Loucy (cell line): ENCODE measurements around the gene ARHGAP20.

Experiments
- H2AFZ ChIP-seq: fragments of 200-600 bp; sonication (generic); 2 replicates; pipeline ENCODE4 v1.6.0; 2016; ENCODE audit warnings: antibody characterized with exemption, mild to moderate bottlenecking, low read length, moderate library complexity
- H3F3A ChIP-seq: fragments of 200-600 bp; 2 replicates; pipeline ENCODE4 v1.6.0; 2016; ENCODE audit warnings: antibody characterized with exemption, low read depth, mild to moderate bottlenecking
- H3K27me3 ChIP-seq: fragments of 200-600 bp; sonication (generic); 2 replicates; pipeline ENCODE4 v1.6.1; 2014; ENCODE audit warnings: low read length, mild to moderate bottlenecking; ENCODE audit not compliant: insufficient read depth, poor library complexity, severe bottlenecking
- H3K36me3 ChIP-seq: fragments of 200-600 bp; sonication (generic); 2 replicates; pipeline ENCODE4 v1.6.1; 2016; ENCODE audit warnings: low read length; ENCODE audit not compliant: insufficient read depth
- H3K4me1 ChIP-seq: fragments of 200-600 bp; sonication (generic); 2 replicates; pipeline ENCODE4 v1.5.1; 2014; ENCODE audit warnings: low read length, mild to moderate bottlenecking; ENCODE audit not compliant: insufficient read depth, poor library complexity, severe bottlenecking
- H3K4me2 ChIP-seq: fragments of 200-600 bp; sonication (generic); 2 replicates; pipeline ENCODE4 v1.6.0; 2014; ENCODE audit warnings: antibody characterized with exemption, low read length, low read depth, mild to moderate bottlenecking; ENCODE audit not compliant: poor library complexity, severe bottlenecking
- H3K4me3 ChIP-seq: fragments of 200-600 bp; sonication (generic); 2 replicates; pipeline ENCODE4 v1.5.1; 2014; ENCODE audit warnings: low read length, mild to moderate bottlenecking, mixed read lengths; ENCODE audit not compliant: poor library complexity, severe bottlenecking
- H3K79me2 ChIP-seq: fragments of 200-600 bp; sonication (generic); 2 replicates; pipeline ENCODE4 v1.6.1; 2014; ENCODE audit warnings: low read length; ENCODE audit not compliant: insufficient read depth
- H3K9ac ChIP-seq: fragments of 200-600 bp; sonication (generic); 2 replicates; pipeline ENCODE4 v1.6.0; 2014; ENCODE audit warnings: mild to moderate bottlenecking, low read depth, low read length, moderate library complexity; ENCODE audit not compliant: poor library complexity, severe bottlenecking
- H3K9me2 ChIP-seq: fragments of 200-600 bp; sonication (generic); replicated peaks from 2 replicates; pipeline ENCODE4 v1.6.1; 2016; ENCODE audit warnings: low read depth, low read length, mixed read lengths
- H3K9me3 ChIP-seq: fragments of 200-600 bp; sonication (generic); 2 replicates; pipeline ENCODE4 v1.6.1; 2014; ENCODE audit warnings: mild to moderate bottlenecking, antibody characterized with exemption, low read length, low read depth; ENCODE audit not compliant: insufficient read depth
- H4K20me1 ChIP-seq: fragments of 200-600 bp; sonication (generic); 2 replicates; pipeline ENCODE4 v1.6.0; 2014; ENCODE audit warnings: antibody characterized with exemption, low read length, mild to moderate bottlenecking; ENCODE audit not compliant: insufficient read depth, poor library complexity, severe bottlenecking
- CTCF ChIP-seq: fragments of 200-600 bp; sonication (generic); conservative IDR thresholded peaks from 2 replicates; pipeline ENCODE4 v1.5.1; 2014; ENCODE audit warnings: mild to moderate bottlenecking, antibody characterized with exemption, low read length
- EZH2phosphoT487 ChIP-seq: fragments of 200-600 bp; IDR thresholded peaks from 2 replicates; pipeline ENCODE4 v1.6.1; 2018; ENCODE audit warnings: antibody characterized with exemption, mild to moderate bottlenecking, moderate library complexity, borderline replicate concordance

The ARHGAP20 gene

GRCh38 chr11:110665689-110666465 is 46.4 kb downstream of the ARHGAP20 start:
- no peak overlapping the region for H3K4me3 ChIP-seq
- no peaks in the 10 kb centered on the region for H4K20me1 ChIP-seq
- no peak overlapping the region for H3K9ac ChIP-seq
- no peak overlapping the region for H3K4me2 ChIP-seq
- no peaks in the 10 kb centered on the region for H3K4me1 ChIP-seq
- H3K9me3 ChIP-seq: no peaks in the 10 kb centered on the region
- no peaks in the 10 kb centered on the region for H3K79me2 ChIP-seq
- TF ChIP-seq CTCF: no peak
- no peak for TF ChIP-seq EZH2phosphoT487
- no peaks in the 10 kb centered on the region for H3K9me2 ChIP-seq
- no peak overlapping the region for H2AFZ ChIP-seq
- H3K27me3 ChIP-seq: no peaks in the 10 kb centered on the region
- H3F3A ChIP-seq: no peaks in the 10 kb centered on the region
- H3K36me3 ChIP-seq: no peaks in the 10 kb centered on the region

GRCh38 chr11:110655967-110656366 is 56.3 kb downstream of the ARHGAP20 start:
- Histone ChIP-seq H3K4me2 (no peak overlapping the region), H4K20me1 (no peaks in the 10 kb centered on the region), H2AFZ (no peak overlapping the region), H3K27me3 (peaks cover 6% of the 10 kb centered on the region), H3K9me3 (0 out of 2 replicates have a peak, but pooled peaks cover 2% of the 10 kb centered on the region), H3K4me1 (no peaks in the 10 kb centered on the region), H3K4me3 (no peak overlapping the region), H3K36me3 (no peaks in the 10 kb centered on the region), H3K9me2 (no peaks in the 10 kb centered on the region), H3F3A (no peaks in the 10 kb centered on the region), H3K9ac (no peak overlapping the region), H3K79me2 (no peaks in the 10 kb centered on the region)
- TF ChIP-seq CTCF (no peak), EZH2phosphoT487 (no peak)

- Histone ChIP-seq H3K79me2 (no peaks in the 10 kb centered on the region), H2AFZ (no peak overlapping the region), H3K9ac (no peak overlapping the region), H3K4me3 (no peak overlapping the region), H3F3A (no peaks in the 10 kb centered on the region), H3K4me1 (no peaks in the 10 kb centered on the region), H3K9me2 (no peaks in the 10 kb centered on the region), H3K27me3 (peaks cover 6% of the 10 kb centered on the region), H3K4me2 (no peak overlapping the region), H3K36me3 (no peaks in the 10 kb centered on the region), H4K20me1 (no peaks in the 10 kb centered on the region), H3K9me3 (0 out of 2 replicates have a peak, but pooled peaks cover 2% of the 10 kb centered on the region)
- TF ChIP-seq EZH2phosphoT487 (no peak), CTCF (no peak)
These were observed 57.8 kb downstream of the ARHGAP20 start for GRCh38 chr11:110654456-110654855.
